CD4-positive, alpha-beta T cell (primary cell): ENCODE measurements around the gene CUEDC1. TPM values are rescaled to one million over a fixed set of nuclear protein-coding genes. Genes with fewer than 3 reads are reported as not detected.

Experiments
- ATAC-seq: fragments of 200-7000 bp; cut with Tn5 transposase; one replicate; pipeline ENCODE4 v1.10.0; 2022; ENCODE audit warnings: mild to moderate bottlenecking; ENCODE audit not compliant: poor library complexity
- CTCF ChIA-PET: fragments of 350-600 bp; sonication (Branson Sonifier 250); formaldehyde crosslinking; loops from one replicate; lab custom pipeline; 2021; ENCODE audit warnings: antibody characterized with exemption, inconsistent platforms; lab: Charles Lee
- POLR2A ChIA-PET: fragments of 350-600 bp; sonication (Branson Sonifier 250); formaldehyde crosslinking; loops from one replicate; lab custom pipeline; 2021; ENCODE audit warnings: antibody characterized with exemption, inconsistent platforms; lab: Charles Lee
- DNase-seq, 14 experiments: peaks; one replicate each; pipeline ENCODE4 v3.0.0-alpha.2; 2013 to 2020; ENCODE audit warnings: mixed read lengths in 2 of 14
- H3K27ac ChIP-seq, 2 donors: one replicate each; pipeline versions ENCODE4 v1.5.1 to v1.7.0; 2013; ENCODE audit warnings: low read length in 2 of 2, low read depth in 1 of 2, mild to moderate bottlenecking in 1 of 2
- H3K27me3 ChIP-seq, 2 experiments: 1 replicate in 1 of 2; 2 replicates in 1 of 2; pipeline versions ENCODE4 v1.6.1 to v1.7.0; 2013; ENCODE audit warnings: low read length in 2 of 2, control low read depth in 1 of 2, mild to moderate bottlenecking in 1 of 2, moderate library complexity in 1 of 2; ENCODE audit not compliant: insufficient read depth in 2 of 2, control insufficient read depth in 1 of 2
- H3K36me3 ChIP-seq: one replicate; pipeline ENCODE4 v1.6.1; 2013; ENCODE audit warnings: low read length, control low read depth; ENCODE audit not compliant: insufficient read depth
- H3K4me1 ChIP-seq: one replicate; pipeline ENCODE4 v1.6.1; 2013; ENCODE audit warnings: low read length, control low read depth; ENCODE audit not compliant: insufficient read depth
- H3K4me3 ChIP-seq: one replicate; pipeline ENCODE4 v1.5.1; 2013; ENCODE audit warnings: mild to moderate bottlenecking, low read length, moderate library complexity
- H3K9me3 ChIP-seq, 2 experiments: 1 replicate in 1 of 2; 2 replicates in 1 of 2; pipeline versions ENCODE4 v1.6.1 to v1.7.0; 2013; ENCODE audit warnings: low read length in 2 of 2, mild to moderate bottlenecking in 2 of 2, control low read depth in 1 of 2, moderate library complexity in 1 of 2; ENCODE audit not compliant: control insufficient read depth in 1 of 2, insufficient read depth in 1 of 2
- H3K27ac Mint-ChIP-seq: one replicate; pipeline ENCODE4 v1.8.0; 2020; ENCODE audit warnings: mixed read lengths
- H3K27me3 Mint-ChIP-seq: one replicate; pipeline ENCODE4 v1.8.0; 2021; ENCODE audit warnings: mixed read lengths
- H3K36me3 Mint-ChIP-seq: one replicate; pipeline ENCODE4 v1.8.0; 2021; ENCODE audit warnings: low read depth, mixed read lengths
- H3K4me1 Mint-ChIP-seq: one replicate; pipeline ENCODE4 v1.8.0; 2021; ENCODE audit warnings: low read depth, mixed read lengths
- H3K4me3 Mint-ChIP-seq: one replicate; pipeline ENCODE4 v1.8.0; 2020; ENCODE audit warnings: mild to moderate bottlenecking, mixed read lengths
- H3K9me3 Mint-ChIP-seq: one replicate; pipeline ENCODE4 v1.8.0; 2020; ENCODE audit warnings: mixed read lengths
- CTCF ChIP-seq: fragments of 200-600 bp; IDR thresholded peaks from one replicate; pipeline ENCODE4 v1.8.0; 2022; ENCODE audit warnings: antibody characterized with exemption, mild to moderate bottlenecking
- intact Hi-C, 2 experiments: fragments of 100-400 bp; cut with DNase I in 1 of 2; cut with micrococcal nuclease in 1 of 2; formaldehyde crosslinking; loops; one replicate each; pipeline versions ENCODE4 v1.15.1 to v1.9.0; 2023 to 2025; cut with DNase I, micrococcal nuclease
- total RNA-seq, 174 experiments: library from RNA in 2 of 174; stranded (reverse) in 2 of 174; gene quantifications; one replicate each; pipeline ENCODE4 v1.2.3 and lab custom pipeline; 2021 to 2026

CUEDC1 gene
- total RNA-seq, 2 experiments from 2014 or later = 0.41 to 1.0 TPM

DNA sequence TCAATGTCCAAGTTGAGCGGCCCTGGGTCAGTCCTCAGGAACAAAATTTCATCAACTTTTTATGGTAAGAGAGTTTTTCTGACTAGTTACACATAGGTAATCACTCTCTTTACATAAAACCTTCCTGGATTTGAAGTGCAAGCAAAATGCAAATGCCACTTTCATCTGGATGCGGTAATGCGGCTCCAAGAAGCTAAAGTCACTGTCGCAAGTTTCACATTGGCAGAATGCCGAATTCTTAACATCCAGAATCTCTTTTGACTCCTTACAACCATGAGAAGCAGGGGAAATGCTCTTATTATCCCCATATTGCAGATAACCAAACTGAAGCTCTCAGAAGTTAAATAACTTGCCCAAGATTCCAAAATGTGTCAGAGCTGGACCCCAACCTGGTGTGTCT is 135.3 kb downstream of the CUEDC1 start:
- no peak for TF ChIP-seq CTCF
- POLR2A ChIA-PET = no interaction called here
- H3K27me3 ChIP-seq = peaks cover 0 to 5% of the 10 kb centered on the region in 2 experiments
- Mint-ChIP-seq H3K9me3 (no peaks in the 10 kb centered on the region), H3K36me3 (no peaks in the 10 kb centered on the region), H3K27me3 (peaks cover 30% of the 10 kb centered on the region), H3K27ac (no peak overlapping the region), H3K4me1 (no peaks in the 10 kb centered on the region), H3K4me3 (no peak overlapping the region)
- no peaks in the 10 kb centered on the region for H3K36me3 ChIP-seq
- H3K9me3 ChIP-seq = no peaks in the 10 kb centered on the region
- ATAC-seq = no peak
- H3K4me1 ChIP-seq = no peaks in the 10 kb centered on the region
- CTCF ChIA-PET = no interaction called here
- DNase-seq = no peak
- intact Hi-C loops = no loop called here
- no peak overlapping the region for H3K27ac ChIP-seq
- H3K4me3 ChIP-seq = no peak overlapping the region

DNA sequence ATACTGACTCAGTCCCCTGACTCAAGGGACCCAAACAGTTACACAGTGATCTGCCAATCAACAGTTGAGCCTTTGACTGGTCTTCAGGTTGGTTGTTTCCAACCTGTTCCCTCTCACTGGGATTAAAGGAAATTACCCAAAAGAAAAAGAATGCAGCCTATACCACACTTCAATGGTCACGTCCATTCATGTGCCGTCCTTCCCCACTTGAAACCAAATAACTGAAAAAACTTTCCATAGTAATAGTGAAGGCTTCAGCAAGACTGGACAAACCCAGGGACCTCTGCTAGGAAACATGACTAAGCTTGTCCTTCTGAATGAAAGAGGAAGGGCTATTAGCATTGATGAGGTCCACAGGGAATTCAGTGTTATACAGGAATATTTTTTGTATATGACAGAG is 135.9 kb downstream of the CUEDC1 start:
- ATAC-seq = no peak
- intact Hi-C loops = no loop called here
- TF ChIP-seq CTCF = no peak
- Histone ChIP-seq H3K36me3 (no peaks in the 10 kb centered on the region), H3K4me3 (no peak overlapping the region), H3K4me1 (no peaks in the 10 kb centered on the region), H3K27ac (no peak overlapping the region), H3K9me3 (no peaks in the 10 kb centered on the region), H3K27me3 (peaks cover 0 to 5% of the 10 kb centered on the region in 2 experiments)
- Mint-ChIP-seq H3K4me1 (no peaks in the 10 kb centered on the region), H3K4me3 (no peak overlapping the region), H3K27me3 (peaks cover 36% of the 10 kb centered on the region), H3K9me3 (no peaks in the 10 kb centered on the region), H3K27ac (no peak overlapping the region), H3K36me3 (no peaks in the 10 kb centered on the region)
- ChIA-PET CTCF (no interaction called here), POLR2A (no interaction called here)
- no peak for DNase-seq

GRCh38 chr17:57818066-57818465 is 137.1 kb downstream of the CUEDC1 start:
- H3K9me3 Mint-ChIP-seq = no peaks in the 10 kb centered on the region
- Histone ChIP-seq H3K9me3 (no peaks in the 10 kb centered on the region), H3K36me3 (no peaks in the 10 kb centered on the region), H3K4me1 (no peaks in the 10 kb centered on the region), H3K27ac (no peak overlapping the region), H3K27me3 (peaks cover 0 to 5% of the 10 kb centered on the region in 2 experiments), H3K4me3 (no peak overlapping the region)
- peaks cover 42% of the 10 kb centered on the region for H3K27me3 Mint-ChIP-seq
- POLR2A ChIA-PET = no interaction called here
- intact Hi-C loops = no loop called here
- no peak for ATAC-seq
- DNase-seq = no peak
- no peaks in the 10 kb centered on the region for H3K36me3 Mint-ChIP-seq
- TF ChIP-seq CTCF = no peak
- H3K4me3 Mint-ChIP-seq = no peak overlapping the region
- CTCF ChIA-PET = no interaction called here
- H3K27ac Mint-ChIP-seq = no peak overlapping the region
- no peaks in the 10 kb centered on the region for H3K4me1 Mint-ChIP-seq
